MCF 10A (cell line): ENCODE results near the gene ARPC4. TPM values are rescaled to one million over a fixed set of nuclear protein-coding genes. Genes with fewer than 3 reads are reported as not detected.

Experiments
- BruUV-seq: library from RNA; stranded (reverse); fragments of 400-500 nt; replicated peaks from 2 replicates; lab custom pipeline; 2021; lab: Mats Ljungman, UMichigan
- CTCF ChIA-PET: fragments of 300-600 bp; sonication (Branson Sonifier 250); formaldehyde crosslinking; extraction: SDS; loops from one replicate; lab custom pipeline; 2021; ENCODE audit warnings: antibody characterized with exemption, inconsistent platforms; lab: Yijun Ruan, JAX
- POLR2A ChIA-PET: fragments of 300-600, 350-650 bp; sonication (Branson Sonifier 250); formaldehyde crosslinking; extraction: SDS; loops from one replicate; lab custom pipeline; 2020; ENCODE audit warnings: antibody characterized with exemption, inconsistent platforms; lab: Yijun Ruan, JAX
- DNase-seq: peaks from one replicate; pipeline ENCODE4 v3.0.0-alpha.2; 2018; ENCODE audit not compliant: unreplicated experiment
- H3K27ac Mint-ChIP-seq: one replicate; pipeline ENCODE4 v1.8.0; 2022; ENCODE audit warnings: mild to moderate bottlenecking, low read depth, mixed read lengths; ENCODE audit not compliant: unreplicated experiment
- H3K27me3 Mint-ChIP-seq: one replicate; pipeline ENCODE4 v1.8.0; 2022; ENCODE audit warnings: mixed read lengths; ENCODE audit not compliant: insufficient read depth, unreplicated experiment
- H3K36me3 Mint-ChIP-seq: one replicate; pipeline ENCODE4 v1.8.0; 2022; ENCODE audit warnings: mild to moderate bottlenecking, moderate library complexity, mixed read lengths; ENCODE audit not compliant: insufficient read depth, unreplicated experiment
- H3K4me1 Mint-ChIP-seq: one replicate; pipeline ENCODE4 v1.8.0; 2022; ENCODE audit warnings: mixed read lengths; ENCODE audit not compliant: insufficient read depth, unreplicated experiment
- H3K4me3 Mint-ChIP-seq: one replicate; pipeline ENCODE4 v1.8.0; 2022; ENCODE audit warnings: mild to moderate bottlenecking, moderate library complexity, mixed read lengths; ENCODE audit not compliant: unreplicated experiment
- H3K9me3 Mint-ChIP-seq: one replicate; pipeline ENCODE4 v1.8.0; 2022; ENCODE audit warnings: mixed read lengths; ENCODE audit not compliant: unreplicated experiment
- intact Hi-C: fragments of 100-400 bp; cut with micrococcal nuclease; formaldehyde crosslinking; loops from 2 replicates; pipeline ENCODE4 v1.14.1; 2022
- total RNA-seq: library from RNA; stranded (reverse); gene quantifications from 2 replicates; pipeline ENCODE4 v1.2.3, GENCODE V29; 2022
- TF ChIP-seq, protein P1 (sequence below): fragments of 200-600 bp; IDR thresholded peaks from one replicate; pipeline ENCODE4 v1.8.0; 2022; ENCODE audit warnings: antibody characterized with exemption, mild to moderate bottlenecking; ENCODE audit not compliant: unreplicated experiment

The ARPC4 gene
- total RNA-seq, 1 experiment from 2014 or later = 122 TPM

DNA sequence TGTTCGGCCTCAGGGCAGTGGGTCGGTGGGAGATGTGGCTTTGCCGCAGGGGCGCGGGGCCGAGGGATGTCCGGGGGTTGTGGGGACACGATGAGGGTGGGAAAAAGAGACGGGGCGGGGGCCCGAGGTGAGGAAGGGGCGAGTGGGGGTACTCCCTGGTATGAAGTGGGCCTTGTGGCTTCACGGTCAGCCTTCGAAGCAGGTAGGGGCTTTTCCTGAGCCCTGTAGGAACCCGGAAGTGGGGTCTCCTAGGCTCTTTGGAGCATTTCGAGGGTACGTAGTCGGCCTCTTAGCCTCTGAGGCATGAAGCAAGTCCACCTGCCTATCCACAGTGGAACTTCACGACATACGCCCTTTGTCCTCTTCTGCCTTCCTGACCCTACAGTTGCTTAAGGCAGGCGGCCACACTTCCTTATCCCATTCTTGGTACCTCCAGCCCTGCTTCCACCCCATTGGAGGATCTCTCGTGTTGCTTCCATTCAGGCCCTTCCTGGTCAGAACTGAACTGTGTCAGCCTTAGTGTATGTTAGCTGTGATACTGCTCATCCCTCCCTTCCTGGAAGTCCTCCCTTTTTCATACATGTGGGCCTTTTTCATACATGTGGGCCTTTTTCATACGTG, 389 bp downstream of the ARPC4 start:
- H3K4me1 Mint-ChIP-seq = peaks cover 31% of the 10 kb centered on the region
- no peak for DNase-seq
- H3K36me3 Mint-ChIP-seq = peaks cover 61% of the 10 kb centered on the region
- no peaks in the 10 kb centered on the region for H3K27me3 Mint-ChIP-seq
- ChIA-PET CTCF (interaction anchor here (0.6 to 1.2 kb wide), 5 partner anchors 60 to 236 kb away, joined by 3 to 4 read pairs (median 3); partner anchors contain the start of genes FANCD2 and MTMR14), POLR2A (interaction anchor here (0.7 to 2.2 kb wide), 41 partner anchors 8 to 527 kb away, joined by 3 to 35 read pairs (median 4); partner anchors contain the start of genes BRPF1, CRELD1, EMC3 and IL17RC)
- H3K9me3 Mint-ChIP-seq = no peaks in the 10 kb centered on the region
- intact Hi-C loops = loop anchor here (5.0 kb wide), 1 partner anchor 76 kb away; no protein-coding TSS in a partner anchor
- H3K4me3 Mint-ChIP-seq = peak overlapping the region; percentile 98
- H3K27ac Mint-ChIP-seq = peak overlapping the region; percentile 100
- TF ChIP-seq, protein P1, sequence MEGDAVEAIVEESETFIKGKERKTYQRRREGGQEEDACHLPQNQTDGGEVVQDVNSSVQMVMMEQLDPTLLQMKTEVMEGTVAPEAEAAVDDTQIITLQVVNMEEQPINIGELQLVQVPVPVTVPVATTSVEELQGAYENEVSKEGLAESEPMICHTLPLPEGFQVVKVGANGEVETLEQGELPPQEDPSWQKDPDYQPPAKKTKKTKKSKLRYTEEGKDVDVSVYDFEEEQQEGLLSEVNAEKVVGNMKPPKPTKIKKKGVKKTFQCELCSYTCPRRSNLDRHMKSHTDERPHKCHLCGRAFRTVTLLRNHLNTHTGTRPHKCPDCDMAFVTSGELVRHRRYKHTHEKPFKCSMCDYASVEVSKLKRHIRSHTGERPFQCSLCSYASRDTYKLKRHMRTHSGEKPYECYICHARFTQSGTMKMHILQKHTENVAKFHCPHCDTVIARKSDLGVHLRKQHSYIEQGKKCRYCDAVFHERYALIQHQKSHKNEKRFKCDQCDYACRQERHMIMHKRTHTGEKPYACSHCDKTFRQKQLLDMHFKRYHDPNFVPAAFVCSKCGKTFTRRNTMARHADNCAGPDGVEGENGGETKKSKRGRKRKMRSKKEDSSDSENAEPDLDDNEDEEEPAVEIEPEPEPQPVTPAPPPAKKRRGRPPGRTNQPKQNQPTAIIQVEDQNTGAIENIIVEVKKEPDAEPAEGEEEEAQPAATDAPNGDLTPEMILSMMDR = no peak
- BruUV-seq = TSS peak; percentile 46

DNA sequence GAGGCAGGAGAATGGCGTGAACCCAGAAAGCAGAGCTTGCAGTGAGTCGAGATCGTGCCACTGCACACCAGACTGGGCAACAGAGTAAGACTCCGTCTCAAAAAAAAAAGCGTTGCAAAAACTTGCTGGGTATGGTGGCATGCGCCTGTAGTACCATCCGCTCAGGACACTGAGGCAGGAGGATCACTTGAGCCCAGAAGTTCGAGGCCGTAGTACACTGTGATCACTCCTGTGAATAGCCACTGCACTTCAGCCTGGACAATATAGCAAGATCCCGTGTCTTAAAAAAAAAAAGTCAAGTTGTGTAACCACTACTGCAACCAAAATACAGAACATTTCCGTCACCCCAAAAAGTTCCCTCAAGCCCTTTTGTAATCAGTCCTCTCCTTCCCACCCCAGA, 1.5 kb downstream of the ARPC4 start:
- TF ChIP-seq, protein P1 = no peak
- DNase-seq = no peak
- H3K27ac Mint-ChIP-seq = peak overlapping the region; percentile 31
- peaks cover 31% of the 10 kb centered on the region for H3K4me1 Mint-ChIP-seq
- peaks cover 66% of the 10 kb centered on the region for H3K36me3 Mint-ChIP-seq
- no peaks in the 10 kb centered on the region for H3K9me3 Mint-ChIP-seq
- CTCF ChIA-PET = interaction anchor here (1.9 kb wide), 1 partner anchor 8 kb away, joined by 4 read pairs; no protein-coding TSS in a partner anchor
- BruUV-seq = no TSS peak
- POLR2A ChIA-PET = interaction anchor here (1.9 to 2.2 kb wide), 2 partner anchors 10 to 152 kb away, joined by 9 to 18 read pairs; no protein-coding TSS in a partner anchor
- intact Hi-C loops = loop anchor here (5.0 kb wide), 1 partner anchor 77 kb away; no protein-coding TSS in a partner anchor
- H3K4me3 Mint-ChIP-seq = peak overlapping the region; percentile 98
- H3K27me3 Mint-ChIP-seq = no peaks in the 10 kb centered on the region

DNA sequence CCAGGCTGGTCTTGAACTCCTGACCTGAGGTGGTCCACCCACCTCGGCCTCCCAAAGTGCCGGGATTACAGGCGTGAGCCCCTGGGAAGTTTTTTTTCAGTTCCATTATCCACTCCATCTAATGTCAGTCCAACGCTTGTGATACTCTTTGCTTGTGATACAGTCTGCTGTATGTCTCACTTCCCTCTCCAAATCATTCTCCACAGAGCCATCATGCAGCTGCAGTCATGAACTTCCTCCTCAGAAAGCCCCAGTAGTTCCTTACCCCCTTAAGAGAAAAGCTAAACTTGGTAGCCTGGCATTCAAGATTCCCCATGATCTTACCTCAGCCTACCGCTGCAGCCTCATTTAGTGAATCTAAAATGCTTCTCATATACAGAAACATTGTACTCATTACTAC, 2.3 kb downstream of the ARPC4 start:
- CTCF ChIA-PET = interaction anchor here (0.6 to 1.9 kb wide), 4 partner anchors 9 to 151 kb away, joined by 3 to 4 read pairs (median 4); no protein-coding TSS in a partner anchor
- no peak overlapping the region for H3K27ac Mint-ChIP-seq
- POLR2A ChIA-PET = interaction anchor here (1.6 kb wide), 1 partner anchor 13 kb away, joined by 5 read pairs; no protein-coding TSS in a partner anchor

More for the DNA sequence above, 2.3 kb downstream of the ARPC4 start:
- H3K4me1 Mint-ChIP-seq = peaks cover 27% of the 10 kb centered on the region
- DNase-seq = no peak
- H3K27me3 Mint-ChIP-seq = no peaks in the 10 kb centered on the region
- BruUV-seq = no TSS peak
- TF ChIP-seq, protein P1 = no peak
- H3K36me3 Mint-ChIP-seq = peaks cover 66% of the 10 kb centered on the region
- H3K9me3 Mint-ChIP-seq = no peaks in the 10 kb centered on the region
- intact Hi-C loops = no loop called here
- H3K4me3 Mint-ChIP-seq = peak overlapping the region; percentile 54
